GM19455 (cell line): Measurements from ENCODE around the gene DLEC1.
"Not testable (repeated sequence)": the region's sequence is repeated elsewhere in the genome, so short reads cannot be mapped to it uniquely, and the experiment has no call there.

Experiments used
- ATAC-seq: cut with Tn5 transposase; IDR thresholded peaks from one replicate; pipeline ENCODE4 v1.9.1; 2021; ENCODE audit not compliant: unreplicated experiment

Gene DLEC1

DNA sequence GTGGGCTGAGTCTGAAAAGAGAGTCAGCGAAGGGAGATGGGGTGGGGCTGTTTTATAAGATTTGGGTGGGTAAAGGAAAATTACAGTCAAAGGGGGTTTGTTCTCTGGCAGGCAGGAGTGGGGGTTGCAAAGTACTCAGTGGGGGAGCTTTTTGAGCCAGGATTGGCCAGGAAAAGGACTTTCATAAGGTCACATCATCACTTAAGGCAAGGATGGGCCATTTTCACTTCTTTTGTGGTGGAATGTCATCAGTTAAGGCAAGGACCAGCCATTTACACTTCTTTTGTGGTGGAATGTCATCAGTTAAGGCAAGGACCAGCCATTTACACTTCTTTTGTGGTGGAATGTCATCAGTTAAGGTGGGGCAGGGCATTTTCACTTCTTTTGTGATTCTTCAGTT is 44.2 kb downstream of the DLEC1 start:
- ATAC-seq = not testable (repeated sequence)

DNA sequence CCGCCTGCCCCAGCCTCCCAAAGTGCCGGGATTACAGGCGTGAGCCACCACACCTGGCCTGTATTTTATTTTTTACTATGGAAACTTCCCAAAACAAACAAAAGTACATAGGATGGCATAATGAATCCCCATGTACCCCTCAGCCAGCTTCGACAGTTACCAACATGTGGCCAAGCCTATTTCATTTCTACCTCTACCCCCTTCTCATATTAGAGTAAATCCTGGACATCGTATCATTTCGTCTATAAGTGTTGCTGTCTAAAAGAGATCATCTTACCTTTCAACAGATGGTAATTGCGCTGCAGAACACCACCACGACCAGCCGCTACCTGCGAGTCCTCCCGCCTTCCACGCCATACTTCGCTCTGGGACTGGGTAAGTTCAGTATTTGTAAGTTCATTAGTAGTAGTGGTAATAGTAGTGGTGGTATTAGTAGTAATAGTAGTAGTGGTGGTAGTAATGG is 44.9 kb downstream of the DLEC1 start:
- no peak for ATAC-seq

- no peak for ATAC-seq
Measured at GRCh38 chr3:38084334-38085310, 45.6 kb downstream of the DLEC1 start.

DNA sequence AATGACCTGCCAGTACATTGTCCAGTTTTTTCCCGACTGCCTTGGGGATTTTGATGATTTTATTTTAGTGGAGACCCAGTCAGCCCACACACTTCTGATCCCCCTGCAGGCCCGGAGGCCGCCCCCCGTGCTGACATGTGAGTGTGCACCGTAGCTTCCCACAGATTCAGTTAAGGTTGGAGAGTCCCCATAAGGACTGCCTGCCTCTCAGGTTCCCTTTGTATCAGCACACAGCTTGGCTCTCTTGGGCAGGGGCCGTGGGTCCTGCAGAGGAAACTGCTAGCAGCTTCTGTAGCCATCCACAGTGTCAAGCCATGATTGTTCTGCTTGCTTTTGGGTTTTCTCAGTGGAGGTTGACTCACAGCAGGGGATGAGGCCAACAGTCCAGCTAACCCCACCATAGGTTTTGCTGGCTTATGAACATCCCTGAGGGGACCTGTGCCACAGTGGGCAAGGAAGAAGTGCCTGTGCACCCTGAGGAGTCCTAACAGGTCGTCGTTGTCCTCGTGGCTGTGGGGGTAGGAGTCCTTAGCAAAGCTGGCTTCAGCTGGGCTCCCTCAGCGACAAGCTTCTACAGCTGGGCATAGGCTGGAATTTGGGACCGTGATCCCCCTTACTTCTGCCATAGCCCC is 46.4 kb downstream of the DLEC1 start:
- no peak for ATAC-seq

DNA sequence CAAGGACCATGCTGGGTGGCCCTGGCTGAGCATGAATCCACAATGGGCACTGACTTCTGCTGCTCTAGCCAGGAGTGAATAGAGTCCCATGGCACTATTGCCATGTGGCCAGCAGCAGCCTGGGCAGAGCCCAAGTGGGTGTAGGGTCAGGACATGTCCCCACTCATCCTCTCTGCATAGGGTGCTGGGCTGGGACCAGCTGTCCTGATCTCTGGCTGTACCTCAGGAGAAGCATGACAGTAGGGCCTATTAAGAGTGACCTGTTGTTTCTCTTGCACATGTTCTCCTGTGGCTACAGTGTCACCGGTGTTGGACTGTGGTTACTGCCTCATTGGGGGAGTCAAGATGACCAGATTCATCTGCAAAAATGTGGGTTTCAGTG is 46.9 kb downstream of the DLEC1 start:
- no peak for ATAC-seq

- ATAC-seq = no peak
Measured at GRCh38 chr3:38086496-38086895, 47.5 kb downstream of the DLEC1 start.

GRCh38 chr3:38087278-38087677 is 48.3 kb downstream of the DLEC1 start:
- not testable (repeated sequence) for ATAC-seq

GRCh38 chr3:38088126-38089078 is 49.4 kb downstream of the DLEC1 start:
- no peak for ATAC-seq

GRCh38 chr3:38089163-38089562 is 50.2 kb downstream of the DLEC1 start:
- ATAC-seq = no peak

DNA sequence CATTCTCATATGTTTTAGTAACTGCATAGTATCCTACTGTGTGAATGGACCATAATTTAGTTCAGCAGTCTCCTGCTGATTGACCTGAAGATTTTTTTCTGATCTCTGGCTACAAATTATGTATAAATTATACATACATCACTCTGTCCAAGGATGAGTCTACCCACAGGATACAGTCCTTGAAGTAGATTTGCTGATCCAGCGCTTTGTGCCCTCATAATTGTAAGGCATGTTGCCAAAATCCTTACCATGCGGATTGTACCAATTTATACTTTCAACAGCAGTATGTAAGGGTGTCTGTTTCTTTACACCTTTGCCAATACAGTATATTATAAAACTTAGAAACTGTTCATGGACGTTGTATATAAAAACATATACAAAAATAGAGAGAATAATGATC is 51.4 kb downstream of the DLEC1 start:
- no peak for ATAC-seq

- ATAC-seq = no peak
Measured at GRCh38 chr3:38094999-38095398, 56.0 kb downstream of the DLEC1 start.

- ATAC-seq = no peak
Measured at GRCh38 chr3:38095669-38096483, 56.9 kb downstream of the DLEC1 start.

DNA sequence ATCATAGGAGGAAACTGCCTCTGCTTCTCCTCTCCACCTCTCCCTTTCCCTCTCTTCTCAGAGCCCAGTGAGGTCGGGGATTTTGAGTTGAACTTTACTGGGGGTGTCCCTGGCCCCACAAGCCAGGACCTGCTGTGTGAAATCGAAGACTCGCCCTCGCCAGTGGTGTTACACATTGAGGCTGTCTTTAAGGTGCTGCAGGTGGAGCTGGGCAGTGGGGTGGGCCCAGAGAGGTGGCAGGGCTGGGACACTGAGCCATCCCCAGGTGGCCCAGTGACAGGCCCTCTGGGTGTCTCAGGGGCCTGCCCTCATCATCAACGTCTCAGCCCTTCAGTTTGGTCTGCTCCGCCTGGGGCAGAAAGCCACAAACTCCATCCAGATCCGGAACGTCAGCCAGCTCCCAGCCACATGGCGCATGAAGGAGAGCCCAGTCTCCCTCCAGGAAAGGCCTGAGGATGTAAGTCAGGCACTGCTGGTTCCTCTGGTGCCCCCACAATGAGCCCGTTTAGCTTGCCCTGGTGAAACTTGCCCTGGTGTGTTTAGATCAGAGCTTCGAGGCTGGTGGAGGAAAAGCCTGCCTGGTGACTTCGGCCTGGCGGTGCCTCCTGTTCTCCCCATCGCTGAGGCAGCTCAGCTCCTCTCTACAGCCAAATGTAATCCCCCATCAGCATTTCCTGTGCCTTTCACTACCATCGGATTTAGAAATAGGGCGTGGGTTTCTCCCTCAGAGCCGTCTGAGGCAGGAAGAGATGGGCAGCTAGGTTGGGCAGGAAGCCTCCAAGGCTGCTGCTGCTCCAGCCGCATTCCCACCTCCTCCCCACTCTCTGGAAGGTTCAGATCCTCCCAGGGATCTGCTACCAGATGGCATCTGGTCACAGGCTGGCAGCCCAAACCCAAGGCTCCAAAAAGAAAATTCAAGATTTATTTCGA is 58.7 kb downstream of the DLEC1 start:
- ATAC-seq = no peak

DNA sequence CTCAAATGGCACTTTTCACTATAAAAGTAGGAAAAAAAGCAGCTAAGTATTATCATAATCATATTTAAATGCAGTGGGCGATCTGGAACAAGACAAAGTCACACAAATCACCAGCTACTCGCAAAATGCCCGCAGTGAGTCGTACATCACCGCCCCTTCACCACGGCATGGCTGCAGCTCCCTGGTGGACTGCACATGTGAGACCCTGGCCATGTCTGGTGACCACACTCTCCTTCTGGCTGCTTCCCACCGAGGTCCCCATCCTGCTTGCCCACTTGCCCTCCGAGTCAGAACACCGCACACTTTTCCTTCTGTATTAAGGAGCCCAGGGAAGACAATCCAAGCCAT is 59.3 kb downstream of the DLEC1 start:
- no peak for ATAC-seq

GRCh38 chr3:38099518-38099917 is 60.5 kb downstream of the DLEC1 start:
- no peak for ATAC-seq

GRCh38 chr3:38100498-38100897 is 61.5 kb downstream of the DLEC1 start:
- no peak for ATAC-seq

DNA sequence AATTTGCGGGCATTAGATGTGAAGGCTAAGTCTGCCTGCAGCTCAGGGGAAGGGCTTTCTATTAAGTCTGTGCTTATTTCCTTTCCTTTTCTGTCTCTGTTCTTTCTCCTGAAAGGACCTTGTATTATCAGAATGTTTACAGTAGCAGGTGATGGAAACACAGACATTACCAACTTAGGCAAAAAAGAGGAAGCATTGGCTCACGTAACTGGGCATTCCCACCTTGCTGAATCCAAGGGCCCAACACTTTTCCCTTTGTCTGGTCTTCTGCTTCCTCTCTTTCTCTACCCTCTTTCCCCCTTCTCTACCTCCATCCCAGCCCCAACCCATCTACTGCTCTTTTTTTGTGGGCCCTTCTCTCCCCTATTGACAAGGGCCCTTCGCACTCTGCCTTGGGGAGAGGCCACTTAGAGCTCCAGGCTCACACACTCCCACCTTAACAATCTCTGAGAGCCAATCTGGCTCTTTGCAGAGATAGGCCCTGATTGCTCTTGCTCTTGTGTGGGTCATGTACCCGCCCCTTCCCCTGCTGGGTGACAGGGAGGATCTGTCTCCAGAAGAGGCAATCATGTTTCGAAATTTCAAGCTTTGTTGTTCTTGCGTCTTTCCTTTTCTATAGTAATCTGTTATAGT is 62.9 kb downstream of the DLEC1 start:
- no peak for ATAC-seq

GRCh38 chr3:38102444-38102814 is 63.4 kb downstream of the DLEC1 start:
- ATAC-seq = no peak

DNA sequence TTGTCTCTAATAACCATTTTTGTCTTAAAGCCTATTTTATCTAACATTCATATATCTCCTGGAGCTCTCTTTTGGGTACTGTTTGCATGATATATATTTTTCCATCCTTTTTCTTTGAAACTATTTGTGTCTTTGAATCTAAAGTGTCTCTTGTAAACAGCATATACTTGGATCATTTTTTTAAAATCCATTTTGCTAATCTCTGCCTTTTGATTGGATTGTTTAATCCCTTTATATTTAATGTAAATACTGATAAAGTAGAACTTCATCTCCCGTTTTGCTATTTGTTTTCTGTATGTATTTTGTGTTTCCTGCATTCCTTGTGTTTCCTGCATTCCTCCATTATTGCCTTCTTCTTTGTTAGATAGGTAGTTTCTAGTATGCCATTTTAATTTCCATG is 66.5 kb downstream of the DLEC1 start:
- no peak for ATAC-seq
